Measurements from ENCODE around the gene GPR137.

The GPR137 gene

DNA sequence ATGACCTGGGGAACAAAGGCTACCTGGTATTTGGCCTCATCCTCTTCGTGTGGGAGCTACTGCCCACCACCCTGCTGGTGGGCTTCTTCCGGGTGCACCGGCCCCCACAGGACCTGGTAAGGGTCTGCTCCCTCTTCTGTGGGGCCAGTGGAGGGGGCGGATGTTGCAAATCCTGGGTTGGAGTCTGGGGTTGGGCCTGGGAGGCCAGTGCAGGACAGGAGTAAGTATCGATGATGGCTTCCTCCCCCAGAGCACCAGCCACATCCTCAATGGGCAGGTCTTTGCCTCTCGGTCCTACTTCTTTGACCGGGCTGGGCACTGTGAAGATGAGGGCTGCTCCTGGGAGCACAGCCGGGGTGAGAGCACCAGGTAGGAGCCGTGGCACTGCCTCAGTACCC, 2.7 kb downstream of the GPR137 start:
- no peak for DNase-seq

DNA sequence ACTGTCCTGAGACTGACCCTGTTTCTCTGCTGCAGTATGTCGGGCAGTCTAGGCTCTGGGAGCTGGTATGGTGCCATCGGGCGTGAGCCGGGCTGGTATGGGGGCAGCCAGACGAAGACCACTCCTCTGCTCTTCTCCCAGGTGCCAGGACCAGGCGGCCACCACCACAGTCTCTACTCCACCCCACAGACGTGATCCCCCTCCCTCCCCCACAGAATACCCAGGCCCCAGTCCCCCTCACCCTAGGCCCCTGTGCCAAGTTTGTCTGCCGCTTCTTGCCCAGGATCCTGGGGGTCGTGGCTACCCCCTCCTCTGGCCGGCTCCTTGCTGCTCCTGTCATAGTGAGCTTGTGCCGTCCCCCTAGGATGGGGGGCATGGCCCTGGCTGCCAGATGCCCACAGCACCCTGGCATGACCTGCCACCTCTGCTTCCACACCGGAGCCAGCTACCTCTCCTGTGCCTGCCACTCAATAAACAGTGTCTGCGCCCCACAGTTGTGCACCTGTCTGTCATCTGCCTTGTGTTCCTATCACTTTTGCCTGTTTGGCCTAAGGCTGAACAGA, 3.4 kb downstream of the GPR137 start:
- peak; percentile 17 for DNase-seq

DNA sequence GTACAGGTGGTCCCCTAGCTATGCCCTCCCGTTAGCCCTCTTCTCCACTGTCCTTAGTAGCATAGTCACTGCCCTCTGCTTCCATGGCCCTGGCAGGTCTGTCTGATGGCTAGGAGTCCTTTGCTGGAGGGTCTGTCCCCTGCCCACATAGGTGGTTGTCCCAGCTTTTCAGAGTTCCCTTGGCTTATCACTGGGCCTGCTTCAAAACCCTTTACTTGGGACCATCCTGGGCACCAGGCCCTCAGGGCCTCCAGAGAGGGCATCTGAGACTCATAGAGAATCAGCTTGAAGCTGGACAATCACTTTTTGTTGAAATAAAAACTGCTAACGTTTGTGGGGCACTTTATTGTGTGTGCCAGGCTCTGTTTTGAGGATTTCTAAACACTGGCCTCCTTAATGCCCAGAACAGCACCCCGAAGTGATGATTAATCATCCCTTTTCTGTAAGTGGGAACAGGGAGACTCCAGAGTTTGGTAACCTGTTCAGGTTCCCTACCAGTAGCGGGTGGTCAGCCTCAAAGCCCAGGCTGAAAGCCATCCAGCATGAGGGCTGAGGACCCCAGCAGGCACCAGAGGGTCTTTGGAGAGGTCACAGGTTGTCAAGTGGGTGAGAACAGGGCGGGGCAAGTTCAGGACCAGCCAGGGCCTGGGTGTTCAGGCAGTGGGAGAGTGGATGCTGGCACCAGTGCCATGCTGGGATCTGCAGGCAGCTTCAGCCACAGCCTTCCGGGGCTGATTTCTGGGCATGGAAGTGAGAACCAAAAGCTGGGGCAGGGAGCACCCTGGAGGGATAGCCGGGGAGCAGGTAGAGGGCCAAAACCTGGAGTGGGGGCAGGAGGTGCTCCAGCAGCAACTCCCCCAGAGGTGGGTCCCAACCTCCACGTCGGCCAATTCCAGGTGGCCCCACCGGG, 5.0 kb downstream of the GPR137 start:
- peak; percentile 20 for DNase-seq

DNA sequence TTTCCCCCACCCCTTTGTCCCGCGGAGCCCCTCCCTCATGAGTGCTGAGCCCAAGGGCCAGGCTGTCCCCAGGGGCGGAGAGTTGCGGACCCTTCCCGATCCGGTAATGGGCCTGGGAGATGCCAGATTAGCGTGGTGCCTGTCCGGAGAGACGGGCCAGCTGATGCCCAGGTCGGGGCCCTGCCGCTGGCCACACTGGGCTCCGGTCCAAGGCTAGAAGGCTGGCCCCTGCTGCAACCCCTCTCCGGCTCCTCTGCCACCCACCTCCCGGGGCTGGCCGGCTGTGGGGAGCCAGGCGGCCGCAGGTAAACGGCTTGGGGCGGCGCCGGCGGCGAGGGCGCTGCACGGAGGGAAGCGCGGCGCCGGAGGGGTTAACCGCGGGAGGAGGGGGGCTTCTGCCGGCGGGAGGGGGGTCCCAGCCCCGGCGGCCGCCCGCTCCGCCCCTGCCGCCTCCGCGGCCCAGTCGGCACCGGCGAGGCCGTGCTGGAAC, 5.7 kb downstream of the GPR137 start, which contains the start of gene KCNK4:
Gene KCNK4 (plus strand): TSS at position 41 of the 490 bp plus-strand sequence. CDS start 1,717 bp downstream, outside the sequence.
- peak; percentile 30 for DNase-seq

DNA sequence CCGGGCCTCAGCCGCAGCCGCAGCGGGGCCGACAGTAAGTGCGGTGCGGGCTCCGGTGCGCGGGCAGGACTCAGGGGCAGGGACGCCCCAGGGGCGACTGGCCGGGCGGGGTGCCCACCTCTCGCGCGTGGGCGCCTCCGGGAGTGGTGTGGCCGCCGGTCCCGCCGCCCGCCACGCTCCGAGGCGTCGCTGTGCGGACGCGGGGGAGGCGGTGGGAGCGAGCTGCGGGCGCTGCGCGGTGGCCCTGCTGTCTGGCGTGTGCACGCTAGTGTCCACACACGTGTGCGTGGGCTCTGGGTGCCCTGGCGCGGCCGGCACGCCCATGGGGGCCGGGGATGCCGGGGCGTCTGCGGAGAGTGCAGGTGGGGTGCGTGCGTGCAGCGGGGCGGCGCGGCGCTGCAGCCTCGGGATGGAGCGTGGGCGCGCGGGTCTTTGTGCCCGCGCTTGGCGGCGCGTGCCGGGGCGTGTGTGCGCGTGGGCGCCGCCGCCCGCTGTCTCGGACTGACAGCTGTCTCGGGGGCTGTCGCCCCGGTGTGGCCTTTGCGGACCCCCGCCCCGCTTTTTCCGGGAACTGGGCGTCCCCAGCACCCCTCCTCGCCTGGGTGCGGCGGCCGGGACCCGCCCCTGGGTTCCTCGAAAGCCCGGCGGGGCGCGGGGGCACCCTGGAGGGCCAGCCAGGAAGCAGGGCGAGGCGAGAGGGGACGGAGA, 6.3 kb downstream of the GPR137 start:
- peak; percentile 18 for DNase-seq

DNA sequence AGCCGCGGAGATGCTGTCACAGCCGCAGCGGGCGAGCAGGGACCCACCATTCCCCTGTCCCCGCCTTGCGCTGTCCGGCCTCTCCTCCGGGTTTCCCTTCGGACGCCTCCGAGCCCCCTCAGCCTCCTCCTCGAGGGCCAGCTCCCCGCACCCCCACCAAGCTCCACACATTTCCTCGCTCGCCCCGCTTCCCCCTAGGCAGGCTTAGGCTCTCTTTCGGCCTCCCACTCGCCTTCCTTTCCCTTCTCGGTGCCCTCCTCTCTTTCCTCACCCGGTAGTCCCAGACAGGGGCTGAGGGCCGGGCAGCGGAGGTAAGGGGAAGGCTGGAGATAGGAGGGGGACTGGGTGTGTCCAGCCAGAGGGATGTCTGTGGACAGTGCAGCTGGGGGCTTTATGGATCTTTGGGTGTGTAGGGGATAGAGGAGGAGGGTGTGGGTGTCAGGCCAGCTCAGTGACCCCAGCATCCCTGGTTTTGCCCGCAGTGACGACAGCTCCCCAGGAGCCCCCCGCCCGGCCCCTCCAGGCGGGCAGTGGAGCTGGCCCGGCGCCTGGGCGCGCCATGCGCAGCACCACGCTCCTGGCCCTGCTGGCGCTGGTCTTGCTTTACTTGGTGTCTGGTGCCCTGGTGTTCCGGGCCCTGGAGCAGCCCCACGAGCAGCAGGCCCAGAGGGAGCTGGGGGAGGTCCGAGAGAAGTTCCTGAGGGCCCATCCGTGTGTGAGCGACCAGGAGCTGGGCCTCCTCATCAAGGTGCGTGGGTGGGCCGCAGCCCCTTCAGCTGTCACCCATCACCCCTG, 7.0 kb downstream of the GPR137 start:
- peak; percentile 26 for DNase-seq

DNA sequence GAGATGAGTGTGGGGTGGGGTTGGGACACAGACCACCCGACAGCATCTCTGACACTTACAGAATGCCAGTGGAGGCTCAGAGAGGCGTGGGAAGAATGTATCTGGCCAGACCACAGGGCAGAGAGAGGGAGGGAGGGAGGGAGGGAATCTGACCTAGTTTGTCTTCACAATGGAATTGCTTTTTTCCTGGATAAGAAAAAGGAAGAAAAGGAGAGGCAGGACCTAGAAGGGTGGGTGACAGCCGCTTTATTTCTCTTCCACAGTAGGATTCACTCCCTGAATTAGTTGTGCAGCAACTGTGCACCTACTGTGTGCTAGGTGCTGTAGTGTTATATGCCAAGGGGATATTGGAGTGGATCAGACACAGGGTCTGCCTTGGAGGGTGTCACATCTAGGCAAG, 9.1 kb downstream of the GPR137 start:
- no peak for DNase-seq

DNA sequence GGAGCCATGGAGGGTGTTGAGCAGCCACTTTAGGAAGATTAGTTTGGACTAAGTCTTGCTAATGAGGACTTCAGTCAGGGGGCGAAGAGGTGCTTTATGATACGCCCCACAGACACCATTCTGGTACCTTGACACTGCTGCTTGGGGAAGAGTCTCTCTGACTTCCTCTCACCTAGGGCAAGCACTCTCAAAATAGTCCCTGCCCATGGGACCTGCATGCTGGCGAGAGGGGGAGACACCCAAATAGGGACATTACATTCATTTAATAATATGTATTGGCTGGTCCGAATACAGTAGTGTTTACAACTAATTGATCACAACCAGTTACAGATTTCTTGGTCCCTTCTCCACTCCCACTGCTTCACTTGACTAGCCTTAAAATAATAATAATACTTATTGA, 10.1 kb downstream of the GPR137 start:
- no peak for DNase-seq

DNA sequence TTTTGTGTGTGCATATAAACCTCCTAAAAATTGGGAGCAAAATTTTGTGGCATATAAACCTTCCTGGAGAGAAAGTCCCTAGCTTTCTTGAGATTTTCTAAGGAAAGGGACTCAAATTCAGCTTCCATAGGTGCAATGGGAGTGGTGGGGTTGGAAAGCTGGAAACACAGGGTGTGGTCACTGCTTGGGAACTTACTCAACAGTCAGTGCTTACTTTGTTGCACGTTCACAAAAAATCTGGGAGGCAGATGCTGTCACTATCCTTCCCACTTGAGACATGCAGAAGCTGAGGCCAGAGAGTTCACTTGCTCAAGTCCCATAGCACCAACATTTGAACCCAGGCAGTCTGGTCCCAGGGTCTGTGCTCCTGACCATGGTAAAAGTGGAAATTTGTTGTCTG, 10.6 kb downstream of the GPR137 start:
- DNase-seq, result no peak

DNA sequence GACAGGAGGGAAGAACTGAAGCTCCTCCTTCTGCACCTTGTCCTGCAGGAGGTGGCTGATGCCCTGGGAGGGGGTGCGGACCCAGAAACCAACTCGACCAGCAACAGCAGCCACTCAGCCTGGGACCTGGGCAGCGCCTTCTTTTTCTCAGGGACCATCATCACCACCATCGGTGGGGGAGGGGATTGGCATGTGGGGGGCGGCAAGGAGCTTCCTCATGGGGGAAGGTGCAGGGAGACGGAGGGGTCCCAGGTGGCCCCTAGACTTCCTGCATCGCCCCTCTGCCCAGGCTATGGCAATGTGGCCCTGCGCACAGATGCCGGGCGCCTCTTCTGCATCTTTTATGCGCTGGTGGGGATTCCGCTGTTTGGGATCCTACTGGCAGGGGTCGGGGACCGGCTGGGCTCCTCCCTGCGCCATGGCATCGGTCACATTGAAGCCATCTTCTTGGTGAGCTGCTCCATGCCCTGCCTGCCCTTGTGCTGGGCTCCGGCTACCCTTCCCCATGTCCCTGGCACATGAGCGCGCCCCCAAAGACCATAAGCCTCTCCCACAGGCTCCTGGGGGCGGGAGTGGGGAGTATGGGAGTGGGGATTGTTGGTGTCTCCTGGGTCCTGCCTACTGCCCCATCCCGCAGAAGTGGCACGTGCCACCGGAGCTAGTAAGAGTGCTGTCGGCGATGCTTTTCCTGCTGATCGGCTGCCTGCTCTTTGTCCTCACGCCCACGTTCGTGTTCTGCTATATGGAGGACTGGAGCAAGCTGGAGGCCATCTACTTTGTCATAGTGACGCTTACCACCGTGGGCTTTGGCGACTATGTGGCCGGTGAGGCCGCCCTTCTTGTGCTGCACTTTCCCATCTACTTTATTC, 11.4 kb downstream of the GPR137 start:
- peak; percentile 18 for DNase-seq

DNA sequence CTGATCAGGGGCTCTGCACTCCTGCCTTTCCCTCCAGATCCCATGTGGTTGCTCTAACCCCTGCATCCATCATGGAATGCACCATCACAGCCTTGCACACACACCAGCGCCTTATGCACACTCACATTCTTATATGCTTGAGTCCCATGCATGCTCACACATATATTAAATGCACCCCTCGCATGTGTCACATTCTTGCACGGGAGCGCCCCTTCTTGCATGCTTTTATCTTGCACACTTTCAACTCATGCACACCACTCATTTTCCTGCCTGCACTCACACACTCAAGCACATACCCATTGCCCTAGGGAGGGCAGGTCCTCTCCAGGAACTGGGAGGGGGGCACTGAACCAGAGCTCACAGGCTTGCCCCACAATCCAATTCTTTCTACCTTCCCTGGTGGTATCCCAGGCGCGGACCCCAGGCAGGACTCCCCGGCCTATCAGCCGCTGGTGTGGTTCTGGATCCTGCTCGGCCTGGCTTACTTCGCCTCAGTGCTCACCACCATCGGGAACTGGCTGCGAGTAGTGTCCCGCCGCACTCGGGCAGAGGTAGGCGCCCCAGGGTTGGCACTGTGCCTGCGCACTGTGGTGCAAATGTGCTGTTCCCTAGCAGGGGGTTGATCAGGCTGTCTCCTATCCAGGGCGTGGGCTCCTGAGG, 12.2 kb downstream of the GPR137 start:
- DNase-seq, result peak; percentile 18

DNA sequence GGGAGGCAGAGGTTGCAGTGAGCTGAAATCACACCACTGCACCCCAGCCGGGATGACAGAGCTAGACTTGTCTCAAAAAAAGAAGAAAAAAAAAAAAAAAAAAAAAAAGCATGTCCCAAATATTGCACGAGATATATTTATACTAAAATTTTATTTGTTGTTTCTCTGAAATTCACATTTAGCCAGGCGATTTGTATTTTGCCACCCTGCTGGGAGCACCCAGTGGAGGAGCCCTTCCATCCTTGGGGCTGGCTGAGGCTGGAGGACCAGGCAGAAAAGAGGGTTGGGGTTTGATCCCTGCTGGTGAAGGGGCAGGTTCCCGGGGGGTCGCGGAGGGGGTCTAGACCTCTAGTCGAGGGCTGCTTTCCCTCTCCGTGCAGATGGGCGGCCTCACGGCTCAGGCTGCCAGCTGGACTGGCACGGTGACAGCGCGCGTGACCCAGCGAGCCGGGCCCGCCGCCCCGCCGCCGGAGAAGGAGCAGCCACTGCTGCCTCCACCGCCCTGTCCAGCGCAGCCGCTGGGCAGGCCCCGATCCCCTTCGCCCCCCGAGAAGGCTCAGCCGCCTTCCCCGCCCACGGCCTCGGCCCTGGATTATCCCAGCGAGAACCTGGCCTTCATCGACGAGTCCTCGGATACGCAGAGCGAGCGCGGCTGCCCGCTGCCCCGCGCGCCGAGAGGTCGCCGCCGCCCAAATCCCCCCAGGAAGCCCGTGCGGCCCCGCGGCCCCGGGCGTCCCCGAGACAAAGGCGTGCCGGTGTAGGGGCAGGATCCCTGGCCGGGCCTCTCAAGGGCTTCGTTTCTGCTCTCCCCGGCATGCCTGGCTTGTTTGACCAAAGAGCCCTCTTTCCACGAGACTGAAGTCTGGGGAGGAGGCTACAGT, 13.6 kb downstream of the GPR137 start:
- DNase-seq, result peak; percentile 78

DNA sequence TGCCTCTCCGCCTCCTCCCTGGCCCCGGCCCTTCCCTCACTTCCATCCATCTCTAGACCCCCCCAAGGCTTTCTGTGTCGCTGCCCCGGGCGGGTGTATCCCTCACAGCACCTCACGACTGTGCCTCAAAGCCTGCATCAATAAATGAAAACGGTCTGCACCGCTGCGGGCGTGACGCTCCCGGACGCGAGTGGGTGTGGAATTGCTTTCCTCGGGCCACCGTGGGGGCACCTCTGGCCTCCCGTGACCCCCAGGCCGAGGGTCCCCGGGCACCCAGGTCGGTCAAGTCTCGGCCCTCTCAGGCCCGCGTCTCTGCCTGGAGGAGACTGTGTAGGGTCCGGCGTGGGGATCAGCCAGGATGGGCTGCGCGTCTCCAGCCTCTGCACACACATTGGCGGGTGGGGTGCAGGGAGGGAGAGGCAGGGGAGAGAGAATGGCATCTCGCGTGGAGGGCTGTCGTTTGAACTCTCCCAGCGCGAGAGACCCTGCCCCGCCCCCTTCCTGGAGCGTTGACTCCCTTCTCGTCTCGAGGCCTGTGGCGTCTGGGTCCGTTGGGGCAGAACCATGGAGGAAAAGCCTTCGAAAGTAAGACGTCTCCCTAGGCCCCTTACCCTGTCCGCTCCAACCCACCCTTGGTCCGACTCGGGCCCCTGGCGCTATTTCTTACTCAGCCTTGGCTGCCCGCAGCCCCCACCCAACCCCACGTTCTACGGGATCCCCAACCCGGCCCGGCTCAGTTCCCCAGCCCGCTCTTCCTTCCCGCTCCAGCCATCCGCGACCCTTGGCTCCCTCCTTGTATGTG, 14.4 kb downstream of the GPR137 start, which contains the start of gene CATSPERZ:
Gene CATSPERZ (plus strand): TSS at position 512 of the 802 bp plus-strand sequence. CDS start 53 bp downstream, at position 565.
- peak; percentile 28 for DNase-seq

DNA sequence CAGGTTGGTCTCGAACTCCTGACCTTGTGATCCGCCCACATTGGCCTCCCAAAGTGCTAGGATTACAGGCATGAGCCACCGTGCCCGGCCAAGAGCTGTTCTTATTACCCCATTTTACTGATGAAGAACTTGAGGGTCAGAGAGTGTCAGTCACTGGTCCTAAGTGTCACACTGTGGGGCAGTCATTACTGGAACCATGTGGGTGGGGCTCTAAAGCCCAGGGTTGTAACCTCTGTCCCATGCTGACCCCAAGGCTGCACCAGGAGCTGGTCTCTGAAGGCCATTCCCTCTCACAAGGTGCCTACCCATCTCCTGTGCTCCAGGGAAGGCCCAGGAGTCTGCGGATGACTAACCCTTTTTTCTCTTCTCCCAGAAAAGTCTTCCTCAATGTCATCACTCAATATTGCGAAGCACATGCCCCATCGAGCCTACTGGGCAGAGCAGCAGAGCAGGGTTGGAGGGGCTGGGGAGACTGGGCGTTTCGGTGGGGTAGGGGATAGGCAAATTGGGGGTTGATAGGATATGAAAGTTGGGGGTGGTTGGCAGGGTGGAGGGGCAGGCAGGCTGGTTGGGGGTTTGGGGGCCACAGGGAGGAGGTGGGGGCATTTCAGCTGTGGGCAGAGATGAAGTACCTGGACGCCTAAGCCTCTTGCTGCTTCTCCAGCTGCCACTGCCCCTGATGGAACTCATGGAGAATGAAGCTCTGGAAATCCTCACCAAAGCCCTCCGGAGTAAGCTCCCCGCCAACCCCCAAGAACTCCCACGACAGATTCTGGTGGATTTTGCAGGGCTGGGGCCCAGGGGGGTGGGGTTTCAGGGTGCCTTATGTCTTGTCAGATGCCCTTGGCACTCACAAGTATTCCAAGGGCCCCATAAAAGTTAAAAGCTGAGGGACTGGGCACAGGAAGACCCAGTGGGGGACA, 17.7 kb downstream of the GPR137 start:
- DNase-seq, result no peak

DNA sequence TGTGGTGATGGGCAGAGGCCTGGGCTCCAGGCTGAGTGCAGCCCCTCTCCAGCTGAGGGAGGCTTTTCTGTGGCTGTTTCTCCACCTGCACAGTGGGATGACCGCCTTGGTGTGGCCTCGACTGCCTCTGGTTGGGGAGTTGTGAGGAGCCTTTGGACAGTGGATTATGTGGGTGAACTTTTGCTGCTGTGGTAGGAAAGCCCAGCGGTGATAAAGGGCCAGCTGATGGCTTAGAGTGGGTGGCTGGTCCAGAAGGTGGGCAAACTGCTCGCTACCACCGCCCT, 18.3 kb downstream of the GPR137 start:
- DNase-seq, result no peak

DNA sequence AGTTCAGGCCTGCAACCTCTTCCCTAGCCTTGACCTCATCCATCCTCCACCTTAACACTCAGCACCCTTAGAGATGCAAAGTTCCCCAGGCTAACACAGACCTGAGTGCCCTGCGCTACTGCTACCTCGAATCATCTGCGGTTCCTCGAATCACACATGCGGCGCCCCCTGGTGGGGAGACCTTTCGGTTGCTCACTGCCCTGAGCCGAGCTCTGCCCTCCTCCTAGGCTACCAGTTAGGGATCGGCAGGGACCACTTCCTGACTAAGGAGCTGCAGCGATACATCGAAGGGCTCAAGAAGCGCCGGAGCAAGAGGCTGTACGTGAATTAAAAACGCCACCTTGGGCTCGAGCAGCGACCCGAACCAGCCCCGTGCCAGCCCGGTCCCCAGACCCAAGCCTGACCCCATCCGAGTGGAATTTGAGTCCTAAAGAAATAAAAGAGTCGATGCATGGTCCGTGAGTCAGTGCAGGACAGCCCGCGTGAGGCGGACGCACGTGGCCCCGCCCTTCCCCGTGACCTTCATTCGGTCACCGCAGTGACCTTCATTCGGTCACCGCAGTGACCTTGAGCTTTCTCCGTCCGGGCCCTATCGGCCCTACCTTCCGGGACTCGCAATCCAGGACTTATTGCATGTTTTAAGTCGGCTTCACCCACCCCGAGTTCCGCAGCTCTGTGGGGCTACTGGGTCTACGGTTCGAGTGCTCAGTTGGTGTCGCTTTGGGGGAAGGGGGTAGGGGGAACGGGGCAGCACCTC, 18.8 kb downstream of the GPR137 start:
- DNase-seq, result peak; percentile 92

DNA sequence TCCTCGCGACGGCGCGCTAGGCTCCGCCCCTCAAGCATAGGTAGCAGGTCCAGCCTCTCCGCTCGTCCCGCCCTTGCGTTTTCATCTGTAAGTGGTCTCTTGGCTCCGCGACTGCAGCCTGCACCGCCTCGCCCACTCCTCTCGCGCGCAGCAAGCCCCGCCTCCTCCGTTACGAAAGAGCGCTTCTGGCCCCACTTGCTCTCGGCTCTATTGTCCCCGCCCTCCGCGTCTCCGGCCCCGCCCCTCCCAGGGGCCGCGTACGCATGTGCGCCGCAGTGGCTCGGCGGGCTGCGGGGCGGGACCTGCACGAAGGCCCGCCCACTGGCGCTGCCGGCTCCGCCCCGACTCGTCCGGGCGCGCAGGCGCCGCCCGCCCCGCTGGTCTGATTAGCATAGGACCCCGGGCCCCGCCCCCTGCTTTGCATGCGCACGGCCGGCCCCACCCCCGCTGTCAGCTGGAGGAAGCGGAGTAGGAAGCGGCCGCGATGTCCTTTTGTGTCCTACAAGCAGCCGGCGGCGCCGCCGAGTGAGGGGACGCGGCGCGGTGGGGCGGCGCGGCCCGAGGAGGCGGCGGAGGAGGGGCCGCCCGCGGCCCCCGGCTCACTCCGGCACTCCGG, 19.5 kb downstream of the GPR137 start, which contains the start of gene ESRRA:
Gene ESRRA (plus strand): TSS at position 450 of the 616 bp plus-strand sequence. CDS start 1,656 bp downstream, outside the sequence.
- peak; percentile 99 for DNase-seq

All from femur (tissue), 1 donor.